NCI-H2081 (cell line): ENCODE data around the gene INPP5A.

Experiments used
- DNase-seq, 2 experiments: peaks; one replicate each; lab custom pipeline; 2025; lab: John Stamatoyannopoulos, UW

Gene INPP5A

GRCh38 chr10:132580617-132581016 lies 43.0 kb downstream of the INPP5A start:
- DNase-seq: no peak

- no peak for DNase-seq
Observed at GRCh38 chr10:132582137-132582536, 44.5 kb downstream of the INPP5A start.

DNA sequence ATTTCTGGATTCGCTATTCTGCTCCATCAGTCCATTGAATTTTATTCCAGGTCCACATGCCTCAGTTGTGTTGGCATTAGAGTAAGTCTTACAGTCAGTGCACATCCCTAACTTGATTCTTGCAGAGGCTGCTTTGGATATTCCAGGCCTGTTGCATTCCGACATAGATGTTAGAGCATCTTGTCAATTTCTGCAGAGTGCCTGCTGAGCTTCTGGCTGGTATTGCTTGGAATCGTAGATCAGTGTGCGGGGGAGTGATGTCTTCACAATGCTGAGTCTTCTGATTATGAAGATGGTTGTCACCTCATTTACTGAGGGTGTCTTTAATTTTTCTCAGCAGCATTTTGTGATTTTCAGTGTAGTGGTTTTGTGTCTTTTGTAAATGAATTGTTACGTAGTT lies 45.2 kb downstream of the INPP5A start:
- no peak for DNase-seq

- DNase-seq: no peak
Observed at GRCh38 chr10:132583456-132583855, 45.9 kb downstream of the INPP5A start.

GRCh38 chr10:132584081-132584480 lies 46.5 kb downstream of the INPP5A start:
- no peak for DNase-seq

DNA sequence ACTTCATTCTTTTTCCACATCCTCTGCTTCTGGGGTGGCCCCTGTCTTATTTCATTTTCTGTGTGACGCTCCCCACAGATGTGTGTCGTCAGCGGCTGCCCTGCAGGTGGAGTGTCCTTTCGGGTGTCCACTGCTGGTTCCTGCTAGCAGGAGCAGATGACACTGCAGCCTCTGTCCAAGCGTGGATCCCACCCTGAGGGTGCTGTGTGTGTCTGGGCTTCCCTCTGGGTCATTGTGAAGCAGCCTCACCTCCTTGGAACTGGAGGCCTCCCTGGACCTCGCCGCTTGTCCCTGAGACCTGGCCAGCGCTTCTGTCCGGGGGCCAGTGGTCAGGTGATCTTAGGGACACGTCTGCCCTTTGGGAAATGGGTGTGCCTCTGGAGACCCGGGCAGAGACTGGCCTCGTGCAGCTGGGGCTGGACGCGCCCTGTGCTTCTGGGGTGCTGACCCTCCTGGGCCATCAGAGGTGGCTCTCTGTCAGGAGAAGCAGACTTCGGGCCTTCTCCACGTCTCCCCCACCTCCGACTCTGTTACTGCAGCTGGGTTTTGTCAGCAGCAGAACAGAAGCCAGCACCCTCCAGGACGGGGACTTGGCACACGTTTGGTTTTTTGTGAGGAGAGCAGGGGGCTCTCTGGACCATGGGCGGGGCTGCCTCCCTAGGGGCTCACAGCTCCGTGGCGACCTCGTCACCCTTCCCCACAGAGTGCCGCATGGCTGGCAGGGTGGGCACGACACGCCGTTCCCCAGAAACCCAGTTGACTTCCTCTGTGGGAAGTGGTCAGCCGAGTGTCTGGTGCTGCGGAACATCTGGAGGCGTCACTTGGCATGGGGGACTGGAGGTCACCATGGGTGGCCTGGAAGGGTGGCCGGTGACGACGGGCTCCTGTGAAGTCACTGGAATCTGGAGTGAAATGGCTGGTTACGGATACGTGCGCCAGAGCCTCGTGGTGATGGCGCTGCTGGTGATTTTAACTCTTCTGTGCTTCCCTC lies 48.4 kb downstream of the INPP5A start:
- DNase-seq: no peak

DNA sequence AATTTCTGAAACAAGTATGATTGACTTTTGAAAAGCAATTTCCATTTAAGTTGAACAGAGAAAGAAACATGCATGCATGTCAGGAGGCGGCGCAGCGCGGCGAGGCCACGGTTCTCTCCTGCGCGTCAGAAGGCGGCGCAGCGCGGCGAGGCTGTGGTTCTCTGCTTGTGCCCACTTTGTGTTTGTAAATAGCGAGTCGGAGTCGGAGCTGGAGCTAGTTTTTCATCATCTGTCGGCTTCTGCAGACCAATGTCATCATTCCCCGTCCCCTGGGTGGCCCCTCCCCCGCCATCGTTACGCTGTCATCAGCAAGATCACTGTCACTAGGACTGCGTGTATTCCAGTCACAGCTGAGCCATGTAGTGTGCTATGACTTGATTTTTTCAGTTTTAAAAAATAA lies 49.2 kb downstream of the INPP5A start:
- DNase-seq: no peak

DNA sequence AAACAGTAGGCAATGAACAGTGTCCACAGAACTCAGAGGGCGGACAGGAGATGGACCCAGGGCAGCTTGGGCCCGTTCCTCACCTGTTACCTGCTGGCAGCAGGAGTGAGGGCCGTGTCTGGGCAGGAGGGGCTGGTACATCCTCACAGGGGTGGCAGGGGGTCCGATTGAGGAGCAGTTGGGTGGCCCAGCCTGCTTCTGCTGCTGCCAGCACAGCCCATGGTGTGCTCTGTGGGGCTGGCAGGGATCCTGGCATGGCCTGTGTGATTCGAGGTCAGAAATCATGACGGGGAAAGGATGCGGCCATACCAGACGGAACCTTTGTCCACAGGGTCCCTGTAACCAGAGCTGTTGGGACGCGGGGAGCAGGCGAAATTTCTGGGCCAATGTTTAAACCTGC lies 49.6 kb downstream of the INPP5A start:
- no peak for DNase-seq

DNA sequence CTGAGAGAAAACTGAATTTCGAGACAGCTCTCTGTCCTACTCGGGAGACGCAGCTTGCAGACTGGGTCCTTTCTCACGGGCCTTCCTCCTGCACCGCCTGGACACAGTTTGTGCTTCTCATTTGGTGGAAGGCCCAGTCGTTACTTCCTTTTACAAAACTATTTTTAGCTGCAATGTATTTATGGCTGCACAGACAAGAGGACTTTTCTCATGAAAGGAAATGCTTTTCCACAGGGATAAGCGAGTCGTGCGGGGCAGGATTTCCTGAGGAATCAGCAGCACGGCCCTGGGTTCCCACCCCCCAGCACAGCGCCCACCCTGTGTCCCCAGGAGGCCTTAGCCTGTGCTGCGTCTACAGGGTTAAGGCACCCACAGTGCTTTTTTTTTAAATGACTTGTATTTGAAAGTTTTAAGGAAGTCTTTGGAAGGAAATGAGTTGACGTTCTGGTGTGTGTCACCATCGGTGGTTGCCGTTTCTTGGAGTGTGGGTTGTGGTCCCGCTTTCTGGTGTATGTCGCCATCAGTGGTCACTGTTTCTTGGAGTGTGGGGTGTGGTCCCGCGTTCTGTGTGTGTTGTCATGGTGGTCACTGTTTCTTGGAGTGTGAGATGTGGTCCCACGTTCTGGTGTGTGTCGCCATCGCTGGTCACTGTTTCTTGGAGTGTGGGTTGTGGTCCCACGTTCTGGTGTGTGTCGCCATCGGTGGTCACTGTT lies 50.9 kb downstream of the INPP5A start:
- DNase-seq: no peak

DNA sequence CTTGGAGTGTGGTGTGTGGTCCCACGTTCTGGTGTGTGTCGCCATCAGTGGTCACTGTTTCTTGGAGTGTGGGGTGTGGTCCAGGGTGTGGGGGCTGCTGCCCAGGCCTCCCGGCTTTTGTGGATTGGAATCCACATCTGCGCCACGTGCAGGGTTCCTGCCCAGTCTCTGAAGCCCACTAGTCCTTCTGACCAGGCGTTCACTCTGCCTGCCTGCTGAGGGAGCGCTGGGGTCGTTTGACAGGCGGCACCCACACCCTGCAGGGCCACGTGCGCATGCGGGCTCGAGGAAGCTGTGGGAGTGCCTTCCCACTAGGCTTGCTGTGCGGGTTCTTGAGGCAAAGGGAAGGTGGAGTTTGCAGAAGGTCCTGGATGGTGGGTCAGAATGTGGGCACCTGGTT lies 51.4 kb downstream of the INPP5A start:
- no peak for DNase-seq

DNA sequence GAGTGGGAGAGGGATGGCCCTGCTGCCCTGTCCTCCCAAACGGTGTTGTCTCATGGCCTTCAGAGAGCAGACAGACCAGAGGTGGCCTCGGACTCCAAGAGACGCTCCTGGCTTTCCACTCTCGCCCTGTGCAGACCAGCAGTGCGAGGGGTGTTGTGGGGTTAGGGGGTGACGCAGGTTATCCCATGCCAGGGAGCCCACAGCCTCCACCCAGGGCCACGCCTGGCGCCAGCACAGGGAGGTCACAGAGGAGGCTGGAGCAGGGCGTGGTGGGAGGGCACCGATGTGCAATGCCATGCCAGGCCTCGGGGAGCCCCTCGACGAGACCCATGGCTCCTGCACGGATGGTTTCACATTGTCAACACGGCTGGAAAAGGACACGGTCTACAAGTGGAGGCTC lies 52.1 kb downstream of the INPP5A start:
- no peak for DNase-seq

GRCh38 chr10:132590094-132590751 lies 52.6 kb downstream of the INPP5A start:
- DNase-seq: no peak

GRCh38 chr10:132590752-132591121 lies 53.1 kb downstream of the INPP5A start:
- no peak for DNase-seq

DNA sequence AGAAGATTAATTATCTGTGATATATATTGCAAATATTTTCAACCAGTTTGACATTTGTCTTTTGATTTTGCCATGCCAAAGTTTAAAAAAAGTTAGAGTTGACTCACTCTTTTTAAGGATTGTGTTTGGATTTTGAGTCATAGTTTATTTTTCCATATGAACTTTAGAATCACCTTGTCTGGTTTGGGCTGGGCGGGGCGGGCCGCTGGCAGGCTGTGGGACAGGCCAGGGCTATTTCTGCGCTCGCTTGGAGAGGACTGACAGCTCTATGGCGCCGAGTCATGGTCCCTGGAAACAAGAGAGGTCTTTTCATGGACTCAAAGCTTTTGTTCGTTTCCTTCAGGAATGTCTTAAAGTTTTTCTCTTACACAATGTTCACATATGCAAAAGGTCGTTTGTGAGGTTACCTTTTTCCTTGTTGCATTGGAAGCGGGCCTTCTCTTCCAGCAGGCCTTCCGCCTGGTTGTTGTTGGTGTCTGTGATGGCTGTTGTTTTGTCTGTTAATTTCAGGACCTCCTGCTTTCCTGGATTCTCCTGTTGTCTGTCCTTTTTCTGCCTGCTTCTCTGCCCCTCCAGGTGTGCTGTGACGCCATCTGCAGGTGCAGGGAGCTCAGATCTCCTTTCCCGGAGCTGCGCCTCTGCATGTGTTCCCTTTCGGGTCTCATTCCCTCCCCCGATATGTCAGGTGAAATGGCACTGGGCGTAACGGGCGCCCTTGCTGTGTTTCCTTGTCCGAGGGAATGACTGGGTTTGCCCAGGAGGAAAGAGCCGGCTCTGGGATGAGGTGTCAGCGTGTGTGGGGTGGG lies 53.8 kb downstream of the INPP5A start:
- DNase-seq: no peak

DNA sequence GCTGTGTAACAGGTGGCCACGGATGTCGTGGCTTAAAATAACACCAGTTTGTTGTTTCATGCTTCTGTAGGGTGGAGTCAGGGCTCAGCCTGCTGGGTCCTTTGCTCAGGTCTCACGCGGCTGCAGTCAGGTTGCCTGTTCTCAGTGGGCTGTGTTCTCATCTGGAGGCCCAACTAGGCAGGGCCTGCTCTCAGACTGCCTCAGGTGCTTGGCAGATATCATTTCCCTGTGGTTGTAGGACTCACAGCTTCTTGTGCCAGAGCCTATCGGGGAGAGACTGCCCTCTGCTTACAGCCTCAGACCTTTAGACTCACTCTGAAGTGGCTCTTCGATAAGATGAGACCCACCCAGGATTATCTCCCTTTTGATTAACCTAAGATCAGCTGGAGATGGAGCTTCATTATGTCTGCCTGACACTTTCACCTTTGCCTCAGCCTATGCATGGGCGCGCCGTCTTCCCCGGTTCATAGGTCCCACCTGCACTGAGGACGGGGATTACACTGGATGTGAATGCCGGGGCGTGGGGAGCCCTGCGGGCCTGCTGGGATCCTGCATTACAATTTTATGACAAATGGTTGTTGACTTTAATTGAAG lies 55.3 kb downstream of the INPP5A start:
- DNase-seq: no peak

DNA sequence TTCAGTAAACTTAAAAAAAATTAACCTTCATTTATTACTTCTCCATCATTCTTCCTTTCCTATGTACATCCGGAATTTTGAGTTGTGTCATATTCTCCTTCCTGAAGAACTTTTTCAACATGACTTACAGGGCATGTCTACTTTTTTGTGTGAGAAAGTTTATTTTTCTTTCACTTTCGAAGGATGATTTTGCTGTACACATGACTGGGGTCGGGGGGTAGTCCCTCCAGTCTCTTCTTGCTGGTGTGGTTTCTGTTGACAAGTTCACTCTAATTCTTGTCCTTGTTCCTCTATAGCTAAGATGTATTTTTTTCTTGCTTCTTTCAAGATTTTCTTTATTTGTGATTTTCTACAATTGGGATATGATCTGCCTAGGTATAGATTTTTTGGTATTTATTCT lies 55.8 kb downstream of the INPP5A start:
- no peak for DNase-seq

GRCh38 chr10:132593900-132594876 lies 56.6 kb downstream of the INPP5A start:
- DNase-seq: no peak

- DNase-seq: no peak
Observed at GRCh38 chr10:132595021-132595420, 57.4 kb downstream of the INPP5A start.

DNA sequence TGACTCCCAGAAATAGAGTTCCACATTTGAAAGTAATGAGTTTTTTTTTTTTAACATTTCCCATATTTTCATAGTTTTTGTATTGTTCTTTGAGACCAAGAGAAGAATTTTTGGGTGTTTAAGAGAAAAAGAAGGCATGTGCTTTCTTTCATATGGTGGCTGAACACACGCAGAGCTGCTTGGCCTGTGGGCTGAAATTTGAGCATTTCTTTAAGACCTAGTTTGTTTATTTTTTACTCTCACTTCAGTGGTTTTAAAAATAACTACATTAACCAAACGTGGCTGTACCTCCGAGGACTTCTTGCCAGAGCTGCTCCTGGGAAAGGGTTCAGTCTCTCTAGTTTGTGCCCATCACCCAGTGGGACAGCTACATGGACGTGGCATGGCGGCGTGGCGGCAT lies 58.3 kb downstream of the INPP5A start:
- no peak for DNase-seq

DNA sequence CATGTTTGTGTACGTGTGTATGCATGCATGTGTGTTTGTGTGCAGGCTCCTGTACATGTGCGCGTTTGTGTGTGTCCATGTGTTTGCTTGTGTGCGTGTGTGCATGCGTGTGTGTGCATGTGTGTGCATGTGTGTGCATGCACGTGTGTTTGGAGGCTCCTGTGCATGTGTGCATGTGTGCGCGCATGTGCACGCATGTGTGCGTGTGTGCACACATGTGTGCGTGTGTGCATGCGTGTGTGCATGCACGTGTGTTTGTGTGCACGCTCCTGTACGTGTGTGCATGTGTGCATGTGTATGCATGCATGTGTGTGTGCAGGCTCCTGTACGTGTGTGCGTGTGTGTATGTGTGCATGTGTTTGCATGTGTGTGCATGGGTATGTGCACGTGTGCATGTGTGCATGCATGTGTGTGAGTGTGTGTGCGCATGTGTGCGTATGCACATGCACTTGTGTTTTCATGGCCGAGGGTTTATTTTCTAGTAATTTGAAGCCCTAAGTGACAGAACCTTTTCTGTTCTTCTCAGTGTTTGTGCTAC lies 59.2 kb downstream of the INPP5A start:
- no peak for DNase-seq
